Gastroesophageal sphincter (tissue), 4 donors: Measurements from ENCODE around the gene SV2C. TPM values are rescaled to one million over a fixed set of nuclear protein-coding genes. Genes with fewer than 3 reads are reported as not detected.

Experiments
- ATAC-seq: fragments of 150-250 bp; one replicate; pipeline ENCODE4 v1.9.1; 2016; ENCODE audit warnings: mild to moderate bottlenecking, moderate library complexity
- H3K27ac ChIP-seq, 4 donors: fragments of 200-600 bp; sonication (generic) in 3 of 4; 1 replicate in 3 of 4; 2 replicates in 1 of 4; pipeline ENCODE4 v1.5.1; 2016 to 2019
- H3K27me3 ChIP-seq: fragments of 200-600 bp; sonication (generic); one replicate; pipeline ENCODE4 v1.5.1; 2019
- H3K36me3 ChIP-seq, 2 donors: fragments of 200-600 bp; sonication (generic); one replicate each; pipeline ENCODE4 v1.5.1; 2019; ENCODE audit warnings: control low read depth in 1 of 2
- H3K4me1 ChIP-seq, 3 donors: fragments of 200-600 bp; sonication (generic); 1 replicate in 2 of 3; 2 replicates in 1 of 3; pipeline ENCODE4 v1.5.1; 2016 to 2019; ENCODE audit warnings: control low read depth in 2 of 3
- H3K4me3 ChIP-seq, 2 donors: fragments of 200-600 bp; sonication (generic); one replicate each; pipeline ENCODE4 v1.5.1; 2019; ENCODE audit warnings: mild to moderate bottlenecking in 1 of 2, moderate library complexity in 1 of 2
- H3K9me3 ChIP-seq, 3 donors: fragments of 200-600 bp; sonication (generic); one replicate each; pipeline ENCODE4 v1.5.1; 2017 to 2019; ENCODE audit warnings: control low read depth in 2 of 3
- CTCF ChIP-seq, 4 experiments: fragments of 200-600 bp in 2 of 4; fragments of 450-650 bp in 2 of 4; sonication (generic) in 1 of 4; IDR thresholded peaks; one replicate each; pipeline ENCODE4 v1.5.1; 2017 to 2019; ENCODE audit warnings: antibody characterized with exemption in 4 of 4, mild to moderate bottlenecking in 2 of 4, moderate library complexity in 2 of 4
- EP300 ChIP-seq: sonication (generic); formaldehyde crosslinking; IDR thresholded peaks from one replicate; pipeline ENCODE4 v1.6.1; 2017; ENCODE audit warnings: antibody characterized with exemption, mild to moderate bottlenecking
- POLR2A ChIP-seq, 2 donors: fragments of 450-650 bp; IDR thresholded peaks; one replicate each; pipeline ENCODE4 v1.6.1; 2017; ENCODE audit warnings: antibody characterized with exemption in 2 of 2, mild to moderate bottlenecking in 2 of 2, moderate library complexity in 1 of 2
- POLR2AphosphoS5 ChIP-seq: sonication (generic); formaldehyde crosslinking; IDR thresholded peaks from one replicate; pipeline ENCODE4 v1.6.1; 2017; ENCODE audit warnings: antibody characterized with exemption
- WGBS, 2 donors: methylation state at CpG; one replicate each; pipeline ENCODE4 v1.1.5; 2018; ENCODE audit warnings: low coverage in 1 of 2; 5-methylcytosine and 5-hydroxymethylcytosine counted together
- total RNA-seq, 4 donors: library from RNA; depleted of rRNA; stranded (reverse); fragments of >200 nt; gene quantifications; one replicate each; pipeline ENCODE4 v1.1.0, GENCODE V29; 2016

The SV2C gene
- total RNA-seq, 4 donors from 2014 or later = 0.16 to 0.67 (median 0.39) TPM

- Histone ChIP-seq H3K36me3 (no peaks in the 10 kb centered on the region), H3K9me3 (peaks cover 0 to 6% (median 0%) of the 10 kb centered on the region in 3 donors), H3K27me3 (no peaks in the 10 kb centered on the region), H3K27ac (no peak overlapping the region), H3K4me1 (no peaks in the 10 kb centered on the region), H3K4me3 (no peak overlapping the region)
- 55 to 80% methylated on average over 4 to 6 of the region's 6 CpGs for WGBS, 2 donors
- no peak for ATAC-seq
- TF ChIP-seq CTCF (IDR thresholded peaks at IDR 0.05) = no peak
- no peak for TF ChIP-seq EP300
- TF ChIP-seq POLR2A (IDR thresholded peaks at IDR 0.05) = no peak
Measured at GRCh38 chr5:76169146-76169905, 86.1 kb downstream of the SV2C start.

GRCh38 chr5:76174101-76174500 is 90.9 kb downstream of the SV2C start:
- Histone ChIP-seq H3K4me1 (no peaks in the 10 kb centered on the region), H3K9me3 (no peaks in the 10 kb centered on the region), H3K27ac (no peak overlapping the region), H3K27me3 (peaks cover 7% of the 10 kb centered on the region), H3K36me3 (no peaks in the 10 kb centered on the region), H3K4me3 (no peak overlapping the region)
- no peak for ATAC-seq
- WGBS, 2 donors = 98% methylated on average over 23 of the region's 23 CpGs; no CpG with 5 or more reads in 1 of the 2 donors
- TF ChIP-seq CTCF (IDR thresholded peaks at IDR 0.05) (no peak), POLR2A (IDR thresholded peaks at IDR 0.05) (no peak), EP300 (no peak)

GRCh38 chr5:76175051-76175666 is 92.0 kb downstream of the SV2C start:
- H3K36me3 ChIP-seq = no peaks in the 10 kb centered on the region
- no peak overlapping the region for H3K4me3 ChIP-seq
- H3K27ac ChIP-seq = no peak overlapping the region
- H3K4me1 ChIP-seq = no peaks in the 10 kb centered on the region
- H3K9me3 ChIP-seq = no peaks in the 10 kb centered on the region
- peaks cover 7% of the 10 kb centered on the region for H3K27me3 ChIP-seq
- WGBS, 2 donors = 27 to 28% methylated on average over 6 of the region's 6 CpGs
- TF ChIP-seq CTCF (IDR thresholded peaks at IDR 0.05) (peak in 1 of 4 experiments; percentile 44), POLR2A (IDR thresholded peaks at IDR 0.05) (no peak)
- no peak for ATAC-seq

GRCh38 chr5:76175821-76176403 is 92.7 kb downstream of the SV2C start:
- no peaks in the 10 kb centered on the region for H3K9me3 ChIP-seq
- no peaks in the 10 kb centered on the region for H3K4me1 ChIP-seq
- ATAC-seq = no peak
- H3K4me3 ChIP-seq = no peak overlapping the region
- TF ChIP-seq CTCF (IDR thresholded peaks at IDR 0.05) (no peak), POLR2AphosphoS5 (no peak), POLR2A (IDR thresholded peaks at IDR 0.05) (no peak), EP300 (no peak)
- 31 to 50% methylated on average over 5 to 6 of the region's 7 CpGs for WGBS, 2 donors
- no peak overlapping the region for H3K27ac ChIP-seq
- H3K27me3 ChIP-seq = peaks cover 7% of the 10 kb centered on the region
- H3K36me3 ChIP-seq = no peaks in the 10 kb centered on the region

GRCh38 chr5:76177978-76178377 is 94.8 kb downstream of the SV2C start:
- no peak for ATAC-seq
- peaks cover 7% of the 10 kb centered on the region for H3K27me3 ChIP-seq
- H3K4me1 ChIP-seq = no peaks in the 10 kb centered on the region
- TF ChIP-seq POLR2AphosphoS5 = no peak
- no peak for TF ChIP-seq CTCF (IDR thresholded peaks at IDR 0.05)
- H3K4me3 ChIP-seq = no peak overlapping the region
- no peak overlapping the region for H3K27ac ChIP-seq
- no peaks in the 10 kb centered on the region for H3K9me3 ChIP-seq
- no peaks in the 10 kb centered on the region for H3K36me3 ChIP-seq
